Heart left ventricle (tissue), 13 donors: ENCODE measurements around the gene PTPRE.

Experiments
- CTCF ChIP-seq, 12 donors: fragments of 200-600 bp; sonication (generic) in 4 of 12; IDR thresholded peaks; one replicate each; pipeline versions ENCODE4 v1.5.0 to v1.8.0; 2018 to 2022; ENCODE audit warnings: antibody characterized with exemption in 12 of 12, mild to moderate bottlenecking in 5 of 12
- POLR2A ChIP-seq, 2 donors: fragments of 450-650 bp; IDR thresholded peaks; one replicate each; pipeline ENCODE4 v1.6.1; 2017; ENCODE audit warnings: antibody characterized with exemption in 2 of 2, mild to moderate bottlenecking in 2 of 2, moderate library complexity in 2 of 2
- donor health status: ischemic (EF 13 %, LVEDD 7.1; RV severe dilation, severe dysfunction).
- donor health status: DM: no; HTN: yes; CAD: no.
- donor health status: DM: no; HTN: no; CAD: no.
- donor health status: ischemic (EF 25% LVEDD 6.9; RV normal size, moderate dysfunction).
- donor health status: ischemic (EF 25% LVEDD 5.7; RV mildly dilated, moderate dysfunction).
- donor health status: ischemic (EF 35%, LVEDD 5.7; RV mildly dilated, moderate dysfunction).
- donor health status: nonischemic (EF 11% LVEDD 7.7; RV severe dilation, severe dysfunction).
- donor health status: DM: yes; HTN: yes; CAD: no.
- donor health status: PGD.
- donor health status: ischemic (EF 29% LVEDD 5.4; RV normal size, mild dysfunction).
- donor health status: nonischemic (EF 23%, LVEDD 6.1; RV moderate dilation, normal function).

GRCh38 chr10:128050936-128051335 lies 144.0 kb downstream of the PTPRE start:
- no peak for TF ChIP-seq CTCF (IDR thresholded peaks at IDR 0.05)
- TF ChIP-seq POLR2A (IDR thresholded peaks at IDR 0.05) = no peak
